Thyroid gland (tissue), 4 donors: ENCODE measurements around the gene DGUOK.

Experiments used
- POLR2A ChIP-seq, 2 donors: fragments of 450-650 bp; IDR thresholded peaks; one replicate each; pipeline ENCODE4 v1.6.1; 2017; ENCODE audit warnings: antibody characterized with exemption in 2 of 2, mild to moderate bottlenecking in 2 of 2, moderate library complexity in 1 of 2
- TF ChIP-seq, protein P1 (sequence below), 6 experiments: fragments of 200-600 bp in 3 of 6; fragments of 450-650 bp in 3 of 6; sonication (generic) in 3 of 6; IDR thresholded peaks; one replicate each; pipeline ENCODE4 v1.5.1; 2016 to 2019; ENCODE audit warnings: antibody characterized with exemption in 6 of 6, mild to moderate bottlenecking in 2 of 6, inconsistent platforms in 1 of 6, moderate library complexity in 1 of 6

DNA sequence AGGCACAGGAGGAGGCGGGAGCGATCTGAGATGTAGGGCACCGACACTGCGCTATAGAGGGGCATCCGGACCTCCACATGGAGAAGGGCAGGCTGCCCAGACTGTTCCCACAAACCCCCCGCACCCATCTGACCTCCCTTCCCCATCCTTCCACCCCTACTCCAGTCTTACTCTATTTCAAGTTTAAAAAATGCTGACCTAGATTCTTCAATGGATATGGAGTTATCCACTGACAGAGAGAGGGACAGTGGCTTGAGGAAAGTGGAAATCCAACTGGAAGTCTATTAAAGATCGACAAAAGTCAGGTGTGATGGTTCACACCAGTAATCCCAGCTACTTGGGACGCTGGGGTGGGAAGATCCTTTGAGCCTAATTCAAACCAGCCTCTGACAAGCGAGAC, 5.1 kb upstream of the DGUOK start:
- TF ChIP-seq, protein P1, sequence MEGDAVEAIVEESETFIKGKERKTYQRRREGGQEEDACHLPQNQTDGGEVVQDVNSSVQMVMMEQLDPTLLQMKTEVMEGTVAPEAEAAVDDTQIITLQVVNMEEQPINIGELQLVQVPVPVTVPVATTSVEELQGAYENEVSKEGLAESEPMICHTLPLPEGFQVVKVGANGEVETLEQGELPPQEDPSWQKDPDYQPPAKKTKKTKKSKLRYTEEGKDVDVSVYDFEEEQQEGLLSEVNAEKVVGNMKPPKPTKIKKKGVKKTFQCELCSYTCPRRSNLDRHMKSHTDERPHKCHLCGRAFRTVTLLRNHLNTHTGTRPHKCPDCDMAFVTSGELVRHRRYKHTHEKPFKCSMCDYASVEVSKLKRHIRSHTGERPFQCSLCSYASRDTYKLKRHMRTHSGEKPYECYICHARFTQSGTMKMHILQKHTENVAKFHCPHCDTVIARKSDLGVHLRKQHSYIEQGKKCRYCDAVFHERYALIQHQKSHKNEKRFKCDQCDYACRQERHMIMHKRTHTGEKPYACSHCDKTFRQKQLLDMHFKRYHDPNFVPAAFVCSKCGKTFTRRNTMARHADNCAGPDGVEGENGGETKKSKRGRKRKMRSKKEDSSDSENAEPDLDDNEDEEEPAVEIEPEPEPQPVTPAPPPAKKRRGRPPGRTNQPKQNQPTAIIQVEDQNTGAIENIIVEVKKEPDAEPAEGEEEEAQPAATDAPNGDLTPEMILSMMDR (IDR thresholded peaks at IDR 0.05) = no peak
- no peak for TF ChIP-seq POLR2A (IDR thresholded peaks at IDR 0.05)
